H9 (cell line): ENCODE results near the gene LETM1. TPM values are rescaled to one million over a fixed set of nuclear protein-coding genes. Genes with fewer than 3 reads are reported as not detected.

Experiments
- DNase-seq: peaks from one replicate; pipeline ENCODE4 v3.0.0-alpha.2; 2017
- H2AFZ ChIP-seq: one replicate; pipeline ENCODE4 v1.6.1; 2013; ENCODE audit warnings: mild to moderate bottlenecking, low read length, control low read depth, moderate library complexity
- H2AK5ac ChIP-seq: 2 replicates; pipeline ENCODE4 v1.6.1; 2013; ENCODE audit warnings: low read length, control low read depth, mixed read lengths; ENCODE audit not compliant: insufficient read length
- H2BK120ac ChIP-seq: one replicate; pipeline ENCODE4 v1.6.1; 2013; ENCODE audit warnings: low read depth, mild to moderate bottlenecking, low read length, control low read depth, inconsistent platforms; ENCODE audit not compliant: poor library complexity, severe bottlenecking
- H2BK12ac ChIP-seq: 2 replicates; pipeline ENCODE4 v1.6.1; 2013; ENCODE audit warnings: low read length, control low read depth, mixed read lengths, low read depth; ENCODE audit not compliant: insufficient read length
- H2BK15ac ChIP-seq: 2 replicates; pipeline ENCODE4 v1.6.1; 2013; ENCODE audit warnings: low read depth, low read length, control low read depth
- H2BK20ac ChIP-seq: one replicate; pipeline ENCODE4 v1.6.1; 2013; ENCODE audit warnings: low read depth, mild to moderate bottlenecking, low read length, control low read depth, inconsistent platforms; ENCODE audit not compliant: poor library complexity, severe bottlenecking
- H2BK5ac ChIP-seq: 2 replicates; pipeline ENCODE4 v1.6.1; 2013; ENCODE audit warnings: low read length, control low read depth, mixed read lengths; ENCODE audit not compliant: insufficient read length
- H3K14ac ChIP-seq: 2 replicates; pipeline ENCODE4 v1.6.1; 2013; ENCODE audit warnings: low read length, control low read depth; ENCODE audit not compliant: insufficient read depth
- H3K18ac ChIP-seq: 2 replicates; pipeline ENCODE4 v1.6.1; 2013; ENCODE audit warnings: low read depth, mild to moderate bottlenecking, mixed read lengths, low read length, control low read depth; ENCODE audit not compliant: insufficient read length
- H3K23ac ChIP-seq: 2 replicates; pipeline ENCODE4 v1.6.1; 2013; ENCODE audit warnings: low read length, control low read depth, mixed read lengths, low read depth; ENCODE audit not compliant: insufficient read length
- H3K23me2 ChIP-seq: 2 replicates; pipeline ENCODE4 v1.6.1; 2013; ENCODE audit warnings: low read depth, mild to moderate bottlenecking, mixed read lengths, low read length, control low read depth; ENCODE audit not compliant: insufficient read length, poor library complexity, severe bottlenecking
- H3K27ac ChIP-seq: 2 replicates; pipeline ENCODE4 v1.5.1; 2013; ENCODE audit warnings: low read length, control low read depth, mixed read lengths, low read depth; ENCODE audit not compliant: insufficient read length
- H3K27me3 ChIP-seq: 2 replicates; pipeline ENCODE4 v1.6.1; 2013; ENCODE audit warnings: low read length, control low read depth, inconsistent platforms; ENCODE audit not compliant: insufficient read depth
- H3K4ac ChIP-seq: 2 replicates; pipeline ENCODE4 v1.6.1; 2013; ENCODE audit warnings: low read depth, mild to moderate bottlenecking, control low read depth, inconsistent platforms, low read length, moderate library complexity
- H3K4me1 ChIP-seq: 2 replicates; pipeline ENCODE4 v1.6.1; 2013; ENCODE audit warnings: low read length, control low read depth, inconsistent platforms; ENCODE audit not compliant: insufficient read depth
- H3K4me2 ChIP-seq: 2 replicates; pipeline ENCODE4 v1.6.1; 2013; ENCODE audit warnings: low read length, control low read depth, mixed read lengths; ENCODE audit not compliant: insufficient read length, insufficient read depth
- H3K56ac ChIP-seq: 2 replicates; pipeline ENCODE4 v1.6.1; 2013; ENCODE audit warnings: low read depth, mild to moderate bottlenecking, mixed read lengths, low read length, control low read depth; ENCODE audit not compliant: insufficient read length
- H3K79me1 ChIP-seq: 2 replicates; pipeline ENCODE4 v1.6.1; 2013; ENCODE audit warnings: low read depth, mild to moderate bottlenecking, moderate library complexity, low read length, control low read depth, inconsistent platforms; ENCODE audit not compliant: insufficient read depth, poor library complexity, severe bottlenecking
- H3K79me2 ChIP-seq: 2 replicates; pipeline ENCODE4 v1.6.1; 2013; ENCODE audit warnings: low read length, control low read depth, inconsistent platforms; ENCODE audit not compliant: insufficient read depth
- H3K9ac ChIP-seq: 2 replicates; pipeline ENCODE4 v1.6.1; 2013; ENCODE audit warnings: low read length, control low read depth, mixed read lengths; ENCODE audit not compliant: insufficient read length; ENCODE audit errors: extremely low read depth
- H3K9me3 ChIP-seq: one replicate; pipeline ENCODE4 v1.6.1; 2013; ENCODE audit warnings: low read depth, low read length, inconsistent platforms; ENCODE audit not compliant: control insufficient read depth
- H3T11ph ChIP-seq: one replicate; pipeline ENCODE4 v1.6.1; 2013; ENCODE audit warnings: mild to moderate bottlenecking, low read length, control low read depth, inconsistent platforms
- H4K20me1 ChIP-seq: one replicate; pipeline ENCODE4 v1.6.1; 2013; ENCODE audit not compliant: control insufficient read depth, insufficient read length, insufficient read depth
- H4K5ac ChIP-seq: 2 replicates; pipeline ENCODE4 v1.6.1; 2013; ENCODE audit warnings: low read depth, mild to moderate bottlenecking, mixed read lengths, low read length, control low read depth; ENCODE audit not compliant: insufficient read length
- H4K8ac ChIP-seq: replicated peaks from 2 replicates; pipeline ENCODE4 v1.6.1; 2013; ENCODE audit warnings: low read length, control low read depth, mixed read lengths, low read depth; ENCODE audit not compliant: insufficient read length
- H4K91ac ChIP-seq: 2 replicates; pipeline ENCODE4 v1.6.1; 2013; ENCODE audit warnings: low read depth, mild to moderate bottlenecking, moderate library complexity, mixed read lengths, low read length, control low read depth; ENCODE audit not compliant: insufficient read length
- H3K27ac Mint-ChIP-seq, 3 experiments: 2 replicates in 2 of 3; 3 replicates in 1 of 3; pipeline ENCODE4 v1.8.0; 2020 to 2021; ENCODE audit warnings: mixed read lengths in 3 of 3, mild to moderate bottlenecking in 1 of 3, moderate library complexity in 1 of 3
- H3K27me3 Mint-ChIP-seq: 2 replicates; pipeline ENCODE4 v1.8.0; 2021; ENCODE audit warnings: low read depth, mild to moderate bottlenecking, moderate library complexity, mixed read lengths
- H3K36me3 Mint-ChIP-seq, 3 experiments: 2 replicates in 2 of 3; 3 replicates in 1 of 3; pipeline ENCODE4 v1.8.0; 2020 to 2021; ENCODE audit warnings: low read depth in 3 of 3, mixed read lengths in 3 of 3; ENCODE audit not compliant: insufficient read depth in 1 of 3
- H3K4me1 Mint-ChIP-seq, 2 experiments: 2 replicates each; pipeline ENCODE4 v1.8.0; 2020; ENCODE audit warnings: mixed read lengths in 2 of 2
- H3K4me3 Mint-ChIP-seq, 2 experiments: 2 replicates in 1 of 2; 3 replicates in 1 of 2; pipeline ENCODE4 v1.8.0; 2020 to 2021; ENCODE audit warnings: mild to moderate bottlenecking in 2 of 2, mixed read lengths in 2 of 2, moderate library complexity in 1 of 2
- H3K9me3 Mint-ChIP-seq, 2 experiments: 2 replicates in 1 of 2; 3 replicates in 1 of 2; pipeline ENCODE4 v1.8.0; 2020; ENCODE audit warnings: mild to moderate bottlenecking in 2 of 2, mixed read lengths in 2 of 2, moderate library complexity in 1 of 2
- CTCF ChIP-seq: fragments of 200-600 bp; sonication (generic); conservative IDR thresholded peaks from 3 replicates; pipeline ENCODE4 v1.8.0; 2021; ENCODE audit warnings: antibody characterized with exemption, mild to moderate bottlenecking
- WGBS: extraction: QIAGEN DNeasy Blood & Tissue Kit; methylation state at CpG from one replicate; pipeline ENCODE4 v1.1.7; 2013; ENCODE audit warnings: missing lambda C conversion rate, low lambda C conversion rate, mixed read lengths; ENCODE audit not compliant: insufficient read length; ENCODE audit errors: extremely low coverage; 5-methylcytosine and 5-hydroxymethylcytosine counted together
- total RNA-seq: library from RNA; stranded (reverse); gene quantifications from 2 replicates; pipeline ENCODE4 v1.2.1, GENCODE V29; 2021

LETM1 gene
- total RNA-seq, 1 experiment from 2014 or later: 43.4 TPM

- no peak overlapping the region for H2AFZ ChIP-seq
- H3K4me1 ChIP-seq: no peaks in the 10 kb centered on the region
- TF ChIP-seq CTCF: no peak
- H3K23me2 ChIP-seq: no peaks in the 10 kb centered on the region
- WGBS: no CpG with 5 or more reads among the region's 11 CpGs
- no peaks in the 10 kb centered on the region for H3K79me2 ChIP-seq
- no peak overlapping the region for H4K91ac ChIP-seq
- no peaks in the 10 kb centered on the region for H3K9me3 ChIP-seq
- H2BK12ac ChIP-seq: no peak overlapping the region
- Mint-ChIP-seq H3K4me1 (0 out of 4 replicates have a peak, but pooled peaks cover 0 to 3% of the 10 kb centered on the region in 2 experiments), H3K36me3 (peaks cover 13 to 35% (median 27%) of the 10 kb centered on the region in 3 experiments; a peak in 6 of 7 replicates), H3K27me3 (no peaks in the 10 kb centered on the region), H3K27ac (0 out of 7 replicates have a peak overlapping the region, but pooled peaks of 1 of the 3 experiments have one; percentile 43), H3K4me3 (no peak overlapping the region), H3K9me3 (no peaks in the 10 kb centered on the region)
- H3K27ac ChIP-seq: no peak overlapping the region
- H3K9ac ChIP-seq: no peak overlapping the region
- H2BK5ac ChIP-seq: no peak overlapping the region
- no peaks in the 10 kb centered on the region for H3K27me3 ChIP-seq
- H3K4ac ChIP-seq: no peak overlapping the region
- no peak overlapping the region for H2BK20ac ChIP-seq
- no peak overlapping the region for H4K5ac ChIP-seq
- H3K23ac ChIP-seq: no peak overlapping the region
- H3K14ac ChIP-seq: no peak overlapping the region
- H4K20me1 ChIP-seq: no peaks in the 10 kb centered on the region
- no peaks in the 10 kb centered on the region for H3K79me1 ChIP-seq
- no peak overlapping the region for H3K4me2 ChIP-seq
- DNase-seq: no peak
- H2BK15ac ChIP-seq: no peak overlapping the region
- H4K8ac ChIP-seq: no peak overlapping the region
- H3T11ph ChIP-seq: no peak overlapping the region
- H3K18ac ChIP-seq: no peak overlapping the region
- no peak overlapping the region for H2AK5ac ChIP-seq
- no peak overlapping the region for H3K56ac ChIP-seq
- no peak overlapping the region for H2BK120ac ChIP-seq
Measured at GRCh38 chr4:1812720-1813119, 43.2 kb downstream of the LETM1 start.
